ENCODE results near the gene TMOD4. TPM values are rescaled to one million over a fixed set of nuclear protein-coding genes. Genes with fewer than 3 reads are reported as not detected.

TMOD4 gene
- total RNA-seq, 1 donor from 2014 or later: 4.4 TPM

- ATAC-seq (ENCODE audit: low read depth) (no peak), DNase-seq (no peak)
- TF ChIP-seq CTCF (IDR thresholded peaks at IDR 0.05): no peak
- peaks cover 9% of the 10 kb centered on the region for H3K4me1 Mint-ChIP-seq
- CTCF ChIA-PET: no interaction called here
- POLR2A ChIA-PET: interaction anchor here (0.6 kb wide), 1 partner anchor 77 kb away, joined by 3 read pairs; no protein-coding TSS in a partner anchor
- H3K27me3 Mint-ChIP-seq: no peaks in the 10 kb centered on the region
- no peaks in the 10 kb centered on the region for H3K36me3 Mint-ChIP-seq (ENCODE audit: low read depth)
- H3K9me3 Mint-ChIP-seq: no peaks in the 10 kb centered on the region
- H3K27ac Mint-ChIP-seq: no peak overlapping the region
- no peak overlapping the region for H3K4me3 Mint-ChIP-seq
- intact Hi-C loops (cut with micrococcal nuclease): no loop called here
Measured at GRCh38 chr1:151135433-151136385, 40.1 kb downstream of the TMOD4 start.

GRCh38 chr1:151134991-151135390 lies 40.8 kb downstream of the TMOD4 start:
- Mint-ChIP-seq H3K27ac (no peak overlapping the region), H3K9me3 (no peaks in the 10 kb centered on the region), H3K36me3 (ENCODE audit: low read depth) (no peaks in the 10 kb centered on the region), H3K4me3 (no peak overlapping the region), H3K27me3 (no peaks in the 10 kb centered on the region), H3K4me1 (peaks cover 12% of the 10 kb centered on the region)
- POLR2A ChIA-PET: no interaction called here
- no peak for TF ChIP-seq CTCF (IDR thresholded peaks at IDR 0.05)
- no peak for DNase-seq
- CTCF ChIA-PET: interaction anchor here (1.0 kb wide), 1 partner anchor 36 kb away, joined by 3 read pairs; no protein-coding TSS in a partner anchor
- no peak for ATAC-seq (ENCODE audit: low read depth)
- intact Hi-C loops (cut with micrococcal nuclease): no loop called here

- H3K4me3 Mint-ChIP-seq: no peak overlapping the region
- no peaks in the 10 kb centered on the region for H3K27me3 Mint-ChIP-seq
- intact Hi-C loops (cut with micrococcal nuclease): no loop called here
- H3K9me3 Mint-ChIP-seq: no peaks in the 10 kb centered on the region
- no peak for DNase-seq
- H3K27ac Mint-ChIP-seq: no peak overlapping the region
- H3K4me1 Mint-ChIP-seq: peaks cover 12% of the 10 kb centered on the region
- H3K36me3 Mint-ChIP-seq (ENCODE audit: low read depth): no peaks in the 10 kb centered on the region
- no peak for TF ChIP-seq CTCF (IDR thresholded peaks at IDR 0.05)
- POLR2A ChIA-PET: no interaction called here
- CTCF ChIA-PET: interaction anchor here (0.6 to 1.0 kb wide), 2 partner anchors 35 to 276 kb away, joined by 3 to 4 read pairs; no protein-coding TSS in a partner anchor
- no peak for ATAC-seq (ENCODE audit: low read depth)
Measured at GRCh38 chr1:151134396-151134795, 41.4 kb downstream of the TMOD4 start.

- Mint-ChIP-seq H3K36me3 (ENCODE audit: low read depth) (no peaks in the 10 kb centered on the region), H3K4me1 (peaks cover 12% of the 10 kb centered on the region), H3K4me3 (no peak overlapping the region), H3K27ac (peak overlapping the region; percentile 41), H3K9me3 (no peaks in the 10 kb centered on the region), H3K27me3 (no peaks in the 10 kb centered on the region)
- no peak for DNase-seq
- ATAC-seq (ENCODE audit: low read depth): no peak
- intact Hi-C loops (cut with micrococcal nuclease): no loop called here
- CTCF ChIA-PET: no interaction called here
- POLR2A ChIA-PET: interaction anchor here (0.6 kb wide), 1 partner anchor 67 kb away, joined by 4 read pairs; no protein-coding TSS in a partner anchor
- TF ChIP-seq CTCF (IDR thresholded peaks at IDR 0.05): no peak
Measured at GRCh38 chr1:151133018-151133806, 42.6 kb downstream of the TMOD4 start.
